Measurements from ENCODE around the gene MEOX2. TPM values are rescaled to one million over a fixed set of nuclear protein-coding genes. Genes with fewer than 3 reads are reported as not detected.

The MEOX2 gene
- polyA plus RNA-seq, 4 donors, result 2.0 to 4.5 (median 2.6) TPM

DNA sequence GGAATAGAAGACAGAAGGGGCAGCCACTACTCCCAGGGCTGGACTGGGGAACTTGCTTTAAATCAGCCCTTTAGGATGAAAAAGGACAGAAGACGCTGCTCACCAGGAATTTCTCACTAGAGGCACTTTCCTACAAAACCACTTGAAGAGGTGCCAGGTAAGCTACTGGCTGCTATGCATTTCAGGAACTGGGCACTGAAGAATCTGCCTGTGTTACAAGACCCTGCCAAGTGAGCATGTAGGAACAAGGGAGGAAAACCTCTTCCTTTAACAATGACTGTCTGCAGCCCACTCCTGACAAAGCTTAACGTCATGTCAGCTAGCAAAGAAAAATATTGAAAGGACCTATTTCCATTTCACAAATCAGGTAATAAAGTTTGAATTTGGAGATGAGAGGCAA lies 118.8 kb downstream of the MEOX2 start:
- no peak for DNase-seq (ENCODE audit: low read depth in 4 of 4, low spot score in 3 of 4)

GRCh38 chr7:15567036-15567435 lies 119.4 kb downstream of the MEOX2 start:
- no peak for DNase-seq (ENCODE audit: low read depth in 4 of 4, low spot score in 3 of 4)

DNA sequence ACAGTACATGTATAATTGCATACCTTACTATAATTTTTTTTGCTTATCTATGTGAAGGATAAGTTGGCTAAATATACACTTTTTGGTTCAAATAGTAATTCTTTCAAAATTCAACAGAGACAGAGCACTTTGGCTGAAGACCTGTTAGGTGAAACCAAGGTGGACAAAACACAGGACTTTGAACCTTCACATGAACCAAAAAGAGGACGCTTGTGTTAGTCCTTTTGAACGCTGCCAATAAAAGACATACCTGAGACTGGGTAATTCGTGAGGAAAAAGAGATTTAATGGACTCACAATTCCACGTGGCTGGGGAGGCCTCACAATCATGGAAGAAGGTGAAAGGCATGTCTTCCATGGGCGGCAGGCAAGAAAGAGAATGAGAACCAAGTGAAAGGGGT lies 120.0 kb downstream of the MEOX2 start:
- DNase-seq (ENCODE audit: low read depth in 4 of 4, low spot score in 3 of 4), result no peak

DNA sequence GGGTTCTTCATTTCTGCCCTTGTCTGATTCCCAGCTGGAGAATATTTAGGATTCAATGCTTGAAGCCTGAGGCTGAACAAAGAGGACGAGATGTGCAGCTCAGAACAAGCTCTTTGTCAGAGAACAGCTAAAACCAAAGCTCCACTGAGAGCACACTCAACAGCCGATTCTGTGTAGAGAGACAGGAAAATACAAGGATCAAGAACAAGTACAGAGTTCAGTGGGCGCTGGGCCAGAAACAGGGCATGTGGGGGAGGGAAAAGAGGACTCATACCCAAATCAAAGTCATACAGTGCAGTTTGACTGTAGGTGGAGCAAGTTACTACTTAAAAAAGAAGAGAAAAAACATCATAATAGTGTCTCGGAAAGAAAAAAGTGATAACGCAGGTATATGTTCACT lies 124.6 kb downstream of the MEOX2 start, which contains the start of gene AGMO:
Gene AGMO, minus strand, starts transcription at position 181 of the 400 bp plus-strand sequence.
- peak in 2 of 4 donors; percentile 5 to 9 for DNase-seq (ENCODE audit: low read depth in 4 of 4, low spot score in 3 of 4)

Other genes starting within 250 kb of the MEOX2 start
- 1 to 10 TPM in 2 of 4 donors, under 1 TPM in 2; 0.86 to 1.1 (median 0.95) TPM for gene AGMO, start 124.7 kb downstream of the MEOX2 start, polyA plus RNA-seq (ENCODE audit: insufficient read length in 4 of 4)

Measured in right renal pelvis (tissue), 4 donors.